ENCODE measurements around the gene RNF146.

GRCh38 chr6:127289934-127290333 is 23.3 kb downstream of the RNF146 start:
- TF ChIP-seq CTCF (IDR thresholded peaks at IDR 0.05) (no peak), POLR2A (IDR thresholded peaks at IDR 0.05) (no peak), EP300 (IDR thresholded peaks at IDR 0.05) (no peak), POLR2AphosphoS5 (IDR thresholded peaks at IDR 0.05) (no peak)
